Calu3 (cell line): Measurements from ENCODE around the gene LRFN2. TPM values are rescaled to one million over a fixed set of nuclear protein-coding genes. Genes with fewer than 3 reads are reported as not detected.

Experiments
- BruUV-seq: library from RNA; stranded (reverse); fragments of 400-500 nt; replicated peaks from 2 replicates; lab custom pipeline; 2021; lab: Mats Ljungman, UMichigan
- CTCF ChIA-PET: fragments of 300-600 bp; sonication (Branson Sonifier 250); formaldehyde crosslinking; loops from one replicate; lab custom pipeline; 2022; ENCODE audit warnings: antibody characterized with exemption; lab: Charles Lee
- DNase-seq: peaks from one replicate; pipeline ENCODE4 v3.0.0; 2022
- H3K27ac Mint-ChIP-seq: one replicate; pipeline ENCODE4 v1.8.0; 2022; ENCODE audit warnings: mixed read lengths; ENCODE audit not compliant: unreplicated experiment
- H3K27me3 Mint-ChIP-seq: one replicate; pipeline ENCODE4 v1.8.0; 2022; ENCODE audit warnings: mixed read lengths; ENCODE audit not compliant: unreplicated experiment
- H3K36me3 Mint-ChIP-seq: one replicate; pipeline ENCODE4 v1.8.0; 2022; ENCODE audit warnings: mild to moderate bottlenecking, moderate library complexity, mixed read lengths; ENCODE audit not compliant: insufficient read depth, unreplicated experiment
- H3K4me1 Mint-ChIP-seq: one replicate; pipeline ENCODE4 v1.8.0; 2022; ENCODE audit warnings: mild to moderate bottlenecking, low read depth, mixed read lengths; ENCODE audit not compliant: unreplicated experiment
- H3K4me3 Mint-ChIP-seq: one replicate; pipeline ENCODE4 v1.8.0; 2022; ENCODE audit warnings: mild to moderate bottlenecking, low read depth, moderate library complexity, mixed read lengths; ENCODE audit not compliant: unreplicated experiment
- H3K9me3 Mint-ChIP-seq: one replicate; pipeline ENCODE4 v1.8.0; 2022; ENCODE audit warnings: low read depth, mixed read lengths; ENCODE audit not compliant: unreplicated experiment
- intact Hi-C: fragments of 100-400 bp; cut with micrococcal nuclease; formaldehyde crosslinking; loops from one replicate; pipeline ENCODE4 v1.10.0; 2022; ENCODE audit not compliant: unreplicated experiment
- total RNA-seq: library from RNA; stranded (reverse); gene quantifications from 2 replicates; pipeline ENCODE4 v1.2.3, GENCODE V29; 2022
- TF ChIP-seq, protein P1 (sequence below): fragments of 200-600 bp; IDR thresholded peaks from one replicate; pipeline ENCODE4 v1.8.0; 2022; ENCODE audit warnings: antibody characterized with exemption; ENCODE audit not compliant: unreplicated experiment

LRFN2 gene
- total RNA-seq, 1 experiment from 2014 or later = not detected

GRCh38 chr6:40558102-40558501 lies 29.1 kb downstream of the LRFN2 start:
- no TSS peak for BruUV-seq
- Mint-ChIP-seq H3K27me3 (peaks cover 85% of the 10 kb centered on the region), H3K9me3 (no peaks in the 10 kb centered on the region), H3K36me3 (no peaks in the 10 kb centered on the region), H3K4me1 (no peaks in the 10 kb centered on the region), H3K27ac (no peak overlapping the region), H3K4me3 (no peak overlapping the region)
- TF ChIP-seq, protein P1, sequence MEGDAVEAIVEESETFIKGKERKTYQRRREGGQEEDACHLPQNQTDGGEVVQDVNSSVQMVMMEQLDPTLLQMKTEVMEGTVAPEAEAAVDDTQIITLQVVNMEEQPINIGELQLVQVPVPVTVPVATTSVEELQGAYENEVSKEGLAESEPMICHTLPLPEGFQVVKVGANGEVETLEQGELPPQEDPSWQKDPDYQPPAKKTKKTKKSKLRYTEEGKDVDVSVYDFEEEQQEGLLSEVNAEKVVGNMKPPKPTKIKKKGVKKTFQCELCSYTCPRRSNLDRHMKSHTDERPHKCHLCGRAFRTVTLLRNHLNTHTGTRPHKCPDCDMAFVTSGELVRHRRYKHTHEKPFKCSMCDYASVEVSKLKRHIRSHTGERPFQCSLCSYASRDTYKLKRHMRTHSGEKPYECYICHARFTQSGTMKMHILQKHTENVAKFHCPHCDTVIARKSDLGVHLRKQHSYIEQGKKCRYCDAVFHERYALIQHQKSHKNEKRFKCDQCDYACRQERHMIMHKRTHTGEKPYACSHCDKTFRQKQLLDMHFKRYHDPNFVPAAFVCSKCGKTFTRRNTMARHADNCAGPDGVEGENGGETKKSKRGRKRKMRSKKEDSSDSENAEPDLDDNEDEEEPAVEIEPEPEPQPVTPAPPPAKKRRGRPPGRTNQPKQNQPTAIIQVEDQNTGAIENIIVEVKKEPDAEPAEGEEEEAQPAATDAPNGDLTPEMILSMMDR = no peak
- CTCF ChIA-PET = no interaction called here
- intact Hi-C loops = no loop called here
- no peak for DNase-seq

DNA sequence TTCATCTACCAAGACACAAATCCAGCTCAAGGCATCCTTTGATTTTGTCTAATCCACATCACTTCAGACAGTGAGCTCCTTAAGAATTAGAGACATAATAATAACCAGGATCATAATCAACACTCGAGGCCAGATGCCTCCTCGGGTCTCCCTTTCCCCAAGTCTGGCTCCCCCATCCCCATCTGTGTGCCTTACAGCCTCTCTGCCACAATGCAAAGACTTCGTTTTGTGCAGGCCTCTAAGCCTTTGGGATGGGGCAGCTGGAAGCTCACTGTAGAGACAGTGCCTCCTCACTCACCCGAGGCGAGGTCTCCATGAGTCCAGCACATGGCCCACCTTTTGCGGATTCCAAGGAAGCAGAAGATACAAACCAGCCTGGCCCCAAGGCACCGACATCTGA lies 30.3 kb downstream of the LRFN2 start:
- no TSS peak for BruUV-seq
- CTCF ChIA-PET = interaction anchor here (0.5 kb wide), 1 partner anchor 635 kb away, joined by 3 read pairs; no protein-coding TSS in a partner anchor

DNA sequence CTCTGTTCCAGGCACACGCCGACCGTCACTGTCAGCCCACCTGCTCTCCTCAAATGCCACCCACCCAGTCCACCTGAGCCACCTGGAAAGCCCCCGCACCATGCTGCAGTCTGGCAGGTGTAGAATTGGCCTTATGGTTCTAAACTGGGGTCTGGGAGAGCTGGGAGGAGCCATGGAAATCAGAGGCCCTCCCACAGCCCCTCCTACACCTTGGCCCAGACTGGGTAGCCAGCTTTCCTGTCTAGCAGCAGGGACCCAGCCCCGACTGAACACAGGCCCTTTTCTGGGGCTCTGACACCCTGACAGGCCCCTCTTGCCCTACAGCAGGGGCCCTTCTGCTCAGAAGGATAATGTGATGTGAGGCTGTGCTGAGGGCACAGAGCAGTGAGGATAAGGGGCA lies 31.1 kb downstream of the LRFN2 start:
- no peaks in the 10 kb centered on the region for H3K9me3 Mint-ChIP-seq

More for the DNA sequence above, 30.3 kb downstream of the LRFN2 start:
- intact Hi-C loops = no loop called here
- peaks cover 84% of the 10 kb centered on the region for H3K27me3 Mint-ChIP-seq
- no peaks in the 10 kb centered on the region for H3K36me3 Mint-ChIP-seq
- no peak for DNase-seq
- H3K9me3 Mint-ChIP-seq = no peaks in the 10 kb centered on the region
- H3K4me1 Mint-ChIP-seq = no peaks in the 10 kb centered on the region
- H3K4me3 Mint-ChIP-seq = no peak overlapping the region
- no peak overlapping the region for H3K27ac Mint-ChIP-seq
- TF ChIP-seq, protein P1 = no peak

DNA sequence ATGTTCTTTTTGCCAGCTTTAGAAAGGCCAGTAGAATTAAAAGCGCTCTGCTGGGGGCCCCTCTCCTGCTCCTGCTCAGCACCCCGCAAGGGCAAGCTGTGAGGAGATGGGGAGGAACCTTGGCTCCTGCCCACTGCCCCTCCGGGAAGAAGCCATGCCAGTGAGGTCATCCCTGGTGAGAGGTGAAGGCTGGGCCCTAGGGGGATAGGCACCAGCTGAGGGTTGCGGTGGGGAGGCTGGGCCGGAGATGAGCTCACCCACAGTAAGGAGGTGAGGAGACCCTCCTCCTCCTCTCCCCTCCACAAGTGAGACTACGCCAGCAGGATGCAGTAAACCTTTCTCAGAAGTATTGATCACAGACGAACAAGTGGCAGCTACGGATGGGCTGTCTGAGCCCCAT lies 32.1 kb downstream of the LRFN2 start:
- peaks cover 89% of the 10 kb centered on the region for H3K27me3 Mint-ChIP-seq
- DNase-seq = no peak
- intact Hi-C loops = no loop called here
- H3K9me3 Mint-ChIP-seq = no peaks in the 10 kb centered on the region
- no peak overlapping the region for H3K4me3 Mint-ChIP-seq
- no peaks in the 10 kb centered on the region for H3K36me3 Mint-ChIP-seq
- H3K4me1 Mint-ChIP-seq = no peaks in the 10 kb centered on the region
- CTCF ChIA-PET = no interaction called here
- BruUV-seq = no TSS peak
- no peak overlapping the region for H3K27ac Mint-ChIP-seq
- TF ChIP-seq, protein P1 = no peak

More for the DNA sequence above, 31.1 kb downstream of the LRFN2 start:
- no peaks in the 10 kb centered on the region for H3K36me3 Mint-ChIP-seq
- intact Hi-C loops = no loop called here
- TF ChIP-seq, protein P1 = no peak
- DNase-seq = no peak
- H3K27ac Mint-ChIP-seq = no peak overlapping the region
- no peak overlapping the region for H3K4me3 Mint-ChIP-seq
- CTCF ChIA-PET = no interaction called here
- no TSS peak for BruUV-seq
- peaks cover 84% of the 10 kb centered on the region for H3K27me3 Mint-ChIP-seq
- H3K4me1 Mint-ChIP-seq = no peaks in the 10 kb centered on the region
